B cell (primary cell): ENCODE data around the gene KCNC4. TPM values are rescaled to one million over a fixed set of nuclear protein-coding genes. Genes with fewer than 3 reads are reported as not detected.

Experiments
- ATAC-seq: fragments of 200-7000 bp; cut with Tn5 transposase; one replicate; pipeline ENCODE4 v1.10.0; 2021; ENCODE audit warnings: low read depth, mild to moderate bottlenecking, moderate number of reproducible peaks, moderate library complexity
- CTCF ChIA-PET: fragments of 350-600 bp; sonication (Branson Sonifier 250); formaldehyde crosslinking; loops from one replicate; lab custom pipeline; 2021; ENCODE audit warnings: antibody characterized with exemption, inconsistent platforms; lab: Charles Lee
- POLR2A ChIA-PET: fragments of 350-600 bp; sonication (Branson Sonifier 250); formaldehyde crosslinking; loops from one replicate; lab custom pipeline; 2021; ENCODE audit warnings: antibody characterized with exemption; lab: Charles Lee
- DNase-seq: peaks from one replicate; pipeline ENCODE4 v3.0.0; 2013
- H2AFZ ChIP-seq: 2 replicates; pipeline ENCODE4 v1.6.1; 2012; ENCODE audit warnings: mild to moderate bottlenecking, low read depth, low read length; ENCODE audit not compliant: insufficient read depth, poor library complexity, severe bottlenecking
- H3K27ac ChIP-seq, 2 donors: 1 replicate in 1 of 2; 2 replicates in 1 of 2; pipeline ENCODE4 v1.5.1; 2012 to 2013; ENCODE audit warnings: low read length in 2 of 2, mild to moderate bottlenecking in 2 of 2, moderate library complexity in 1 of 2
- H3K27me3 ChIP-seq, 4 experiments: fragments of 200-600 bp in 1 of 4; sonication (generic) in 1 of 4; replicated peaks in 1 of 4; 1 replicate in 2 of 4; 2 replicates in 2 of 4; pipeline versions ENCODE4 v1.6.1 to v1.7.0; 2013 to 2016; ENCODE audit warnings: low read length in 3 of 4, mild to moderate bottlenecking in 2 of 4, mixed read lengths in 1 of 4, moderate library complexity in 1 of 4; ENCODE audit not compliant: insufficient read depth in 4 of 4, control insufficient read depth in 3 of 4; ENCODE audit errors: control extremely low read depth in 1 of 4
- H3K36me3 ChIP-seq, 2 experiments: replicated peaks in 1 of 2; 1 replicate in 1 of 2; 2 replicates in 1 of 2; pipeline versions ENCODE4 v1.6.1 to v1.7.1; 2013; ENCODE audit warnings: low read length in 1 of 2; ENCODE audit not compliant: insufficient read depth in 2 of 2, control insufficient read depth in 1 of 2; ENCODE audit errors: control extremely low read depth in 1 of 2, extremely low read depth in 1 of 2
- H3K4me1 ChIP-seq, 2 donors: fragments of 200-600 bp in 1 of 2; sonication (generic) in 1 of 2; 1 replicate in 1 of 2; 2 replicates in 1 of 2; pipeline versions ENCODE4 v1.5.1 to v1.6.1; 2013 to 2017; ENCODE audit warnings: low read length in 2 of 2; ENCODE audit not compliant: control insufficient read depth in 2 of 2, insufficient read depth in 2 of 2
- H3K4me2 ChIP-seq: replicated peaks from 2 replicates; pipeline ENCODE3; 2012; ENCODE audit warnings: mild to moderate bottlenecking, low read depth, low read length; ENCODE audit not compliant: poor library complexity, severe bottlenecking
- H3K4me3 ChIP-seq, 5 experiments: fragments of 200-600 bp in 1 of 5; sonication (generic) in 1 of 5; 1 replicate in 3 of 5; 2 replicates in 2 of 5; pipeline versions ENCODE4 v1.5.1 to v1.7.0; 2011 to 2016; ENCODE audit warnings: low read length in 4 of 5, mild to moderate bottlenecking in 4 of 5, low read depth in 2 of 5, control low read depth in 1 of 5, moderate library complexity in 1 of 5; ENCODE audit not compliant: insufficient read depth in 1 of 5; ENCODE audit errors: control extremely low read depth in 1 of 5, extremely low read depth in 1 of 5
- H3K79me2 ChIP-seq: fragments of 200-600 bp; sonication (generic); one replicate; pipeline ENCODE4 v1.6.0; 2016; ENCODE audit warnings: low read length; ENCODE audit not compliant: control insufficient read depth, insufficient read depth
- H3K9ac ChIP-seq: fragments of 200-600 bp; sonication (generic); 2 replicates; pipeline ENCODE4 v1.6.1; 2017; ENCODE audit warnings: mild to moderate bottlenecking, low read length, moderate library complexity
- H3K9me3 ChIP-seq, 3 donors: one replicate each; pipeline versions ENCODE4 v1.6.1 to v1.7.1; 2013; ENCODE audit warnings: low read length in 2 of 3; ENCODE audit not compliant: control insufficient read depth in 2 of 3, insufficient read depth in 1 of 3; ENCODE audit errors: control extremely low read depth in 1 of 3
- H4K20me1 ChIP-seq: 2 replicates; pipeline ENCODE4 v1.6.0; 2012; ENCODE audit warnings: mild to moderate bottlenecking, low read length; ENCODE audit not compliant: insufficient read depth, control insufficient read depth, poor library complexity, severe bottlenecking
- H3K27ac Mint-ChIP-seq: one replicate; pipeline ENCODE4 v1.8.0; 2021; ENCODE audit warnings: mixed read lengths
- H3K27me3 Mint-ChIP-seq: one replicate; pipeline ENCODE4 v1.8.0; 2021; ENCODE audit warnings: mixed read lengths
- H3K4me1 Mint-ChIP-seq: one replicate; pipeline ENCODE4 v1.8.0; 2021; ENCODE audit warnings: mixed read lengths
- H3K4me3 Mint-ChIP-seq: one replicate; pipeline ENCODE4 v1.8.0; 2021; ENCODE audit warnings: mixed read lengths
- H3K9me3 Mint-ChIP-seq: one replicate; pipeline ENCODE4 v1.8.0; 2022; ENCODE audit warnings: mixed read lengths; ENCODE audit not compliant: insufficient read depth
- EZH2 ChIP-seq: IDR thresholded peaks from 2 replicates; pipeline ENCODE4 v1.6.1; 2012; ENCODE audit warnings: borderline replicate concordance, low read depth, mild to moderate bottlenecking, moderate library complexity, low read length; ENCODE audit not compliant: insufficient read depth, poor library complexity, severe bottlenecking
- WGBS: methylation state at CpG from one replicate; pipeline ENCODE4 v1.1.5; 2013; ENCODE audit warnings: missing lambda C conversion rate; ENCODE audit not compliant: insufficient coverage; 5-methylcytosine and 5-hydroxymethylcytosine counted together
- intact Hi-C: fragments of 100-400 bp; cut with micrococcal nuclease; formaldehyde crosslinking; loops from one replicate; pipeline ENCODE4 v1.10.0; 2022
- polyA plus RNA-seq: library from polyadenylated mRNA; depleted of rRNA; stranded (reverse); fragments of >200 nt; gene quantifications from 2 replicates; pipeline ENCODE4 v1.2.3, GENCODE V29; 2012
- total RNA-seq, 2 donors: library from RNA; stranded (reverse); fragments of 120-200 nt in 1 of 2; gene quantifications; 1 replicate in 1 of 2; 2 replicates in 1 of 2; pipeline versions ENCODE4 v1.2.3 to v1.2.4, GENCODE V29; 2013 to 2022
- TF ChIP-seq, protein P1 (sequence below): fragments of 200-600 bp; IDR thresholded peaks from one replicate; pipeline ENCODE4 v1.8.0; 2022; ENCODE audit warnings: antibody characterized with exemption, mild to moderate bottlenecking

Gene KCNC4
- total and polyA plus RNA-seq, 2 donors (not counting 1 experiment from before 2014, with no cell fraction given) = 3.2 to 24.1 TPM

DNA sequence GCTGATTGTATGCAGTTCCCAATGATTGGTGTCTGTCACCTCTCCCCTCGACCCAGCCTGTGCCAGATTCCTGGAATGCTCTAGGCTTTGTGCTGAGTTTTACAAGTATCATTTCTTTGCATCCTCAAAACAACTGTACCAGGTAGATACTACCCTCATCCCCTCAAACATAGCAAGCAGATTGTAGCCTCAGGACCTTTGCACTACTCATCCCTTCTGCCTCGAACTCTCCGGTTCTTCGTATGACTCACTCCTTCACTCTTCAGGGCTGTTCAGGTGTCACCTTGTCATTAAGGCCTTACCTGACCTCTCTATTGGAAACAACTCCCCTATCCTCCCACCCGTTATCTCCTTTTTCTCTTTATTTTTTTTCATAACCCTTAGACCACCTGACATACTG, 8.0 kb downstream of the KCNC4 start:
- CTCF ChIA-PET = no interaction called here

DNA sequence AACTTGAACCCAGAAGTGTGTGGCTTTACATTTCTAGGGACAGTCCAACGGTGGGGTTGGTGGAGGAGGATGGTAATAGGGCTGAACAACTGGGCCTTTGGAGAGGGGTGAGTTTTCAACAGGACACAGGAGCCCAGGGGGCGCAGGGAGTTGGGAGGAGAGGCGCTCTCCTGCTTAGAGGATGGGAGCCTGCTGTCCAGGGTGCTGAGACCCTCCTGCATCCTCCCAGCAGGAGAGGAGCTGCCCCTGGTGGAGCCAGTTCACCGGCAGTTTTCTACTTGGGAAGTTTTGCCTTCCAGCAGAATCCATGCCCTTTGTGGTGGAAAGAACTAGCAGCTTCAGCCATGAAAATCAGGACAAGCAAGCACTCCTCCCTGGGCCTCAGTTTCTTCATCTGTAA, 8.6 kb downstream of the KCNC4 start:
- H3K27ac Mint-ChIP-seq = no peak overlapping the region
- ChIA-PET CTCF (interaction anchor here (1.4 to 1.7 kb wide), 3 partner anchors 11 to 241 kb away, joined by 5 to 10 read pairs (median 9); no protein-coding TSS in a partner anchor), POLR2A (no interaction called here)
- Histone ChIP-seq H3K36me3 (peaks cover 0 to under 1% of the 10 kb centered on the region in 2 experiments), H3K27ac (no peak overlapping the region), H3K9me3 (no peaks in the 10 kb centered on the region), H3K9ac (no peak overlapping the region), H2AFZ (no peak overlapping the region), H3K79me2 (no peaks in the 10 kb centered on the region), H3K4me1 (no peaks in the 10 kb centered on the region), H3K4me2 (no peak overlapping the region), H4K20me1 (no peaks in the 10 kb centered on the region), H3K27me3 (no peaks in the 10 kb centered on the region), H3K4me3 (no peak overlapping the region)
- H3K4me3 Mint-ChIP-seq = no peak overlapping the region
- TF ChIP-seq, protein P1, sequence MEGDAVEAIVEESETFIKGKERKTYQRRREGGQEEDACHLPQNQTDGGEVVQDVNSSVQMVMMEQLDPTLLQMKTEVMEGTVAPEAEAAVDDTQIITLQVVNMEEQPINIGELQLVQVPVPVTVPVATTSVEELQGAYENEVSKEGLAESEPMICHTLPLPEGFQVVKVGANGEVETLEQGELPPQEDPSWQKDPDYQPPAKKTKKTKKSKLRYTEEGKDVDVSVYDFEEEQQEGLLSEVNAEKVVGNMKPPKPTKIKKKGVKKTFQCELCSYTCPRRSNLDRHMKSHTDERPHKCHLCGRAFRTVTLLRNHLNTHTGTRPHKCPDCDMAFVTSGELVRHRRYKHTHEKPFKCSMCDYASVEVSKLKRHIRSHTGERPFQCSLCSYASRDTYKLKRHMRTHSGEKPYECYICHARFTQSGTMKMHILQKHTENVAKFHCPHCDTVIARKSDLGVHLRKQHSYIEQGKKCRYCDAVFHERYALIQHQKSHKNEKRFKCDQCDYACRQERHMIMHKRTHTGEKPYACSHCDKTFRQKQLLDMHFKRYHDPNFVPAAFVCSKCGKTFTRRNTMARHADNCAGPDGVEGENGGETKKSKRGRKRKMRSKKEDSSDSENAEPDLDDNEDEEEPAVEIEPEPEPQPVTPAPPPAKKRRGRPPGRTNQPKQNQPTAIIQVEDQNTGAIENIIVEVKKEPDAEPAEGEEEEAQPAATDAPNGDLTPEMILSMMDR = no peak
- no peak for TF ChIP-seq EZH2
- ATAC-seq (no peak), DNase-seq (no peak)
- H3K4me1 Mint-ChIP-seq = peaks cover 4% of the 10 kb centered on the region
- WGBS = 86% methylated on average over 4 of the region's 4 CpGs
- no peaks in the 10 kb centered on the region for H3K9me3 Mint-ChIP-seq
- intact Hi-C loops = no loop called here
- no peaks in the 10 kb centered on the region for H3K27me3 Mint-ChIP-seq

More for the DNA sequence above, 8.0 kb downstream of the KCNC4 start:
- H3K9me3 Mint-ChIP-seq = no peaks in the 10 kb centered on the region
- Histone ChIP-seq H4K20me1 (peaks cover 2% of the 10 kb centered on the region), H3K4me2 (no peak overlapping the region), H3K79me2 (no peaks in the 10 kb centered on the region), H3K27me3 (no peaks in the 10 kb centered on the region), H3K9ac (no peak overlapping the region), H3K4me3 (no peak overlapping the region), H3K36me3 (no peaks in the 10 kb centered on the region), H3K9me3 (no peaks in the 10 kb centered on the region), H3K27ac (no peak overlapping the region), H3K4me1 (no peaks in the 10 kb centered on the region), H2AFZ (no peak overlapping the region)
- DNase-seq (no peak), ATAC-seq (no peak)
- H3K4me3 Mint-ChIP-seq = no peak overlapping the region
- H3K4me1 Mint-ChIP-seq = peaks cover 11% of the 10 kb centered on the region
- POLR2A ChIA-PET = no interaction called here
- TF ChIP-seq, protein P1 = no peak
- no peak for TF ChIP-seq EZH2
- H3K27me3 Mint-ChIP-seq = no peaks in the 10 kb centered on the region
- WGBS = 97% methylated on average over 4 of the region's 5 CpGs
- intact Hi-C loops = no loop called here
- H3K27ac Mint-ChIP-seq = no peak overlapping the region
